Nephron progenitor cell (in vitro differentiated cells): ENCODE data around the gene MAP2K5.

ENCODE experiments used
- DNase-seq: peaks from one replicate; pipeline ENCODE4 v3.0.0; 2021
- H3K27ac Mint-ChIP-seq: 2 replicates; pipeline ENCODE4 v1.8.0; 2021; ENCODE audit warnings: mild to moderate bottlenecking, moderate library complexity, mixed read lengths
- H3K27me3 Mint-ChIP-seq: 2 replicates; pipeline ENCODE4 v1.8.0; 2021; ENCODE audit warnings: mild to moderate bottlenecking, low read depth, mixed read lengths; ENCODE audit not compliant: poor library complexity
- H3K36me3 Mint-ChIP-seq: 2 replicates; pipeline ENCODE4 v1.8.0; 2021; ENCODE audit warnings: low read depth, mixed read lengths
- H3K4me1 Mint-ChIP-seq: 2 replicates; pipeline ENCODE4 v1.8.0; 2021; ENCODE audit warnings: mixed read lengths
- H3K4me3 Mint-ChIP-seq: 2 replicates; pipeline ENCODE4 v1.8.0; 2021; ENCODE audit warnings: mild to moderate bottlenecking, moderate library complexity, mixed read lengths
- H3K9me3 Mint-ChIP-seq: 2 replicates; pipeline ENCODE4 v1.8.0; 2021; ENCODE audit warnings: mild to moderate bottlenecking, moderate library complexity, mixed read lengths
- CTCF ChIP-seq: fragments of 200-600 bp; sonication (generic); IDR thresholded peaks from 2 replicates; pipeline ENCODE4 v1.5.0; 2021; ENCODE audit warnings: antibody characterized with exemption

The MAP2K5 gene

GRCh38 chr15:67801142-67801541 lies 258.6 kb downstream of the MAP2K5 start:
- no peak overlapping the region for H3K27ac Mint-ChIP-seq
- no peak for TF ChIP-seq CTCF
- H3K36me3 Mint-ChIP-seq = peaks cover 3% of the 10 kb centered on the region
- no peak overlapping the region for H3K4me3 Mint-ChIP-seq
- peaks cover 9% of the 10 kb centered on the region for H3K27me3 Mint-ChIP-seq
- peaks cover 57% of the 10 kb centered on the region for H3K4me1 Mint-ChIP-seq
- peaks cover 5% of the 10 kb centered on the region for H3K9me3 Mint-ChIP-seq
- no peak for DNase-seq

- no peak for TF ChIP-seq CTCF
- Mint-ChIP-seq H3K4me3 (no peak overlapping the region), H3K36me3 (no peaks in the 10 kb centered on the region), H3K27ac (no peak overlapping the region), H3K4me1 (peaks cover 48% of the 10 kb centered on the region), H3K9me3 (no peaks in the 10 kb centered on the region), H3K27me3 (peaks cover 9% of the 10 kb centered on the region)
- no peak for DNase-seq
Measured at GRCh38 chr15:67801926-67802914, 259.7 kb downstream of the MAP2K5 start.

GRCh38 chr15:67803299-67803698 lies 260.8 kb downstream of the MAP2K5 start:
- Mint-ChIP-seq H3K27me3 (peaks cover 9% of the 10 kb centered on the region), H3K27ac (no peak overlapping the region), H3K36me3 (peaks cover 7% of the 10 kb centered on the region), H3K4me1 (peaks cover 53% of the 10 kb centered on the region), H3K4me3 (no peak overlapping the region), H3K9me3 (no peaks in the 10 kb centered on the region)
- no peak for TF ChIP-seq CTCF
- no peak for DNase-seq

GRCh38 chr15:67803996-67804843 lies 261.7 kb downstream of the MAP2K5 start:
- Mint-ChIP-seq H3K27me3 (peaks cover 16% of the 10 kb centered on the region), H3K27ac (no peak overlapping the region), H3K4me1 (peaks cover 53% of the 10 kb centered on the region), H3K4me3 (peak overlapping the region; percentile 44), H3K9me3 (no peaks in the 10 kb centered on the region), H3K36me3 (peaks cover 16% of the 10 kb centered on the region)
- no peak for DNase-seq
- no peak for TF ChIP-seq CTCF

GRCh38 chr15:67805008-67805665 lies 262.6 kb downstream of the MAP2K5 start:
- H3K36me3 Mint-ChIP-seq = peaks cover 18% of the 10 kb centered on the region
- peaks cover 61% of the 10 kb centered on the region for H3K4me1 Mint-ChIP-seq
- peaks cover 19% of the 10 kb centered on the region for H3K27me3 Mint-ChIP-seq
- TF ChIP-seq CTCF = no peak
- no peak overlapping the region for H3K4me3 Mint-ChIP-seq
- H3K9me3 Mint-ChIP-seq = no peaks in the 10 kb centered on the region
- H3K27ac Mint-ChIP-seq = peak overlapping the region; percentile 54
- DNase-seq = no peak
